A673 (cell line): Measurements from ENCODE around the gene TMEM208.

Experiments used
- EZH2 ChIP-seq: fragments of 200-600 bp; sonication (generic); IDR thresholded peaks from 2 replicates; pipeline ENCODE4 v1.6.1; 2017; ENCODE audit warnings: borderline replicate concordance, low read depth, mild to moderate bottlenecking, mixed read lengths, antibody characterized with exemption, low read length; ENCODE audit not compliant: poor library complexity, severe bottlenecking
- TF ChIP-seq, protein P1 (sequence below): fragments of 300-800, 200-600 bp; sonication (generic); conservative IDR thresholded peaks from 2 replicates; pipeline ENCODE4 v1.5.1; 2017; ENCODE audit warnings: low read depth, mild to moderate bottlenecking, antibody characterized with exemption, low read length, moderate library complexity, mixed read lengths

GRCh38 chr16:67226295-67226803, 581 bp upstream of the TMEM208 start:
- no peak for TF ChIP-seq EZH2
- TF ChIP-seq, protein P1, sequence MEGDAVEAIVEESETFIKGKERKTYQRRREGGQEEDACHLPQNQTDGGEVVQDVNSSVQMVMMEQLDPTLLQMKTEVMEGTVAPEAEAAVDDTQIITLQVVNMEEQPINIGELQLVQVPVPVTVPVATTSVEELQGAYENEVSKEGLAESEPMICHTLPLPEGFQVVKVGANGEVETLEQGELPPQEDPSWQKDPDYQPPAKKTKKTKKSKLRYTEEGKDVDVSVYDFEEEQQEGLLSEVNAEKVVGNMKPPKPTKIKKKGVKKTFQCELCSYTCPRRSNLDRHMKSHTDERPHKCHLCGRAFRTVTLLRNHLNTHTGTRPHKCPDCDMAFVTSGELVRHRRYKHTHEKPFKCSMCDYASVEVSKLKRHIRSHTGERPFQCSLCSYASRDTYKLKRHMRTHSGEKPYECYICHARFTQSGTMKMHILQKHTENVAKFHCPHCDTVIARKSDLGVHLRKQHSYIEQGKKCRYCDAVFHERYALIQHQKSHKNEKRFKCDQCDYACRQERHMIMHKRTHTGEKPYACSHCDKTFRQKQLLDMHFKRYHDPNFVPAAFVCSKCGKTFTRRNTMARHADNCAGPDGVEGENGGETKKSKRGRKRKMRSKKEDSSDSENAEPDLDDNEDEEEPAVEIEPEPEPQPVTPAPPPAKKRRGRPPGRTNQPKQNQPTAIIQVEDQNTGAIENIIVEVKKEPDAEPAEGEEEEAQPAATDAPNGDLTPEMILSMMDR, result no peak
